Fibroblast of skin of back (primary cell): ENCODE measurements around the gene TNS3.

ENCODE experiments used
- DNase-seq: peaks from one replicate; pipeline ENCODE4 v3.0.0-alpha.2; 2013

Gene TNS3

GRCh38 chr7:47444376-47445098 lies 137.4 kb downstream of the TNS3 start:
- peak; percentile 32 for DNase-seq

DNA sequence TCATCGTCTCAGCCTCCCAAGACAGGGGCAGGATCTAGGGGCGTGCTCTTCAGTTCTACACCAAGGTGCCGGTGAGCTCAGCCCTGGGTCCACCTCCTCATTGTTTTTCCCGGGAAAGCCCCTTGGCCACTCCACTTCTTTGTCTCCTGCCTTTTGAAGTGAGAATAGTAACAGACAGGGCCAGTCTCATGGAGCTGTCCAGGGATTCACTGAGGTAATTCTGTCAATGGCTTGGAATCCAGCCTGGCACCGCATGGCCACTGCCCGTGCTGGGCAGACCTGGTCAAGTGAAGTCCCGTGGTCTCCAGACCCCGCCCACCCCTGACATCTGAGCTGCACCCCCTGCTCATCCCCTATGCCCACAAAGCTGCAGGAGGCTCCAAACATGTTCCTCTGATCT lies 138.9 kb downstream of the TNS3 start:
- no peak for DNase-seq

GRCh38 chr7:47442605-47442865 lies 139.4 kb downstream of the TNS3 start:
- no peak for DNase-seq

DNA sequence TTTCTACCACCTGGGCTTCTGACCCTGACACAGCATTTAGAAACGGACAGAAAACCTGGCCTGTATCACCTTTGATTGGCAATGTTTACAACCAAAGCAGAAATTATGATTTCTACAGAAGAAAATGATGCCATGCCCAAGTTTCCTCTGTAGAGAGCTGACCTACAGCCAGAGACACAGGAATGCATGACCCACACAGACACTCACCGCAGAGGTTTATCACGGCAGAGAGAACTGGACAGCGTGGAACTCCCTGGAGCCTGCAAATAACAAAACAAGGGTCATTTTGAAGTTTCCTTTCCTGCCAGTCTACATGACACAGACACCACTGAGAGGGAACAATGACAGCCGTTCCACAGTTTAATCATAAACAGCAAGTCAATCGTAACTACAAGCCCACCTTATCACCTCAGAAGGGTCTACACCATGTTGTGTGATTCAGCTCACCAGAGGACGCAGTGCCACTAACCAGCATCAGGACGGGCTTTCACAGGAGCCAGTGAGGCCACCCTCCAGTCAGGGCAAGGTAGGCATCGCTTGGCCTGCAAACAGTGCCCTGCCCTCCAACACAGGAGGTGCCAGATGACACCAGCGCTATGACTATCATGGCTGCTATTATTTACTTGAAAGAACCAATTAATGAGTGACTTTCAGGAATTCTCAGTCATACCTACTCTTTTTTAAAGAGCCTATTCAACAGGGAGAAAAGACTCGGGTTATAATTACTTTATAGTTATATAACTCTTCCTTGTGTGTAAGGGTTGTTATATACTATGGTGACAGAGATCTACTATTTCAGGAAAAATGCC lies 139.9 kb downstream of the TNS3 start:
- DNase-seq, result no peak

DNA sequence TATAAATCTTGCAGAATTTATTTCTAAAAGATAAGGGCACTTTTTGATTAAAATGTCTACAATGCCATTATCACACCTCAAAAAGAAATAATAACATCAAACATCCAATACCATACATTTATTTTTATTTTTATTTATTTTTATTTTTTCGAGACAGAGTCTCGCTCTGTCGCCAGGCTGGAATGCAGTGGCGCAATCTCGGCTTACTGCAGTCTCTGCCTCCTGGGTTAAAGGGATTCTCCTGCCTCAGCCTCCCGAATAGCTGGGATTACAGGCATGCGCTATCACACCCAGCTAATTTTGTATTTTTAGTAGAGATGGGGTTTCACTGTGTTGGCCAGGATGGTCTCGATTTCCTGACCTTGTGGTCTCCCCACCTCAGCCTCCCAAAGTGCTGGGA lies 140.9 kb downstream of the TNS3 start:
- peak; percentile 33 for DNase-seq

GRCh38 chr7:47440320-47440719 lies 141.6 kb downstream of the TNS3 start:
- no peak for DNase-seq

GRCh38 chr7:47439181-47439667 lies 142.7 kb downstream of the TNS3 start:
- no peak for DNase-seq

DNA sequence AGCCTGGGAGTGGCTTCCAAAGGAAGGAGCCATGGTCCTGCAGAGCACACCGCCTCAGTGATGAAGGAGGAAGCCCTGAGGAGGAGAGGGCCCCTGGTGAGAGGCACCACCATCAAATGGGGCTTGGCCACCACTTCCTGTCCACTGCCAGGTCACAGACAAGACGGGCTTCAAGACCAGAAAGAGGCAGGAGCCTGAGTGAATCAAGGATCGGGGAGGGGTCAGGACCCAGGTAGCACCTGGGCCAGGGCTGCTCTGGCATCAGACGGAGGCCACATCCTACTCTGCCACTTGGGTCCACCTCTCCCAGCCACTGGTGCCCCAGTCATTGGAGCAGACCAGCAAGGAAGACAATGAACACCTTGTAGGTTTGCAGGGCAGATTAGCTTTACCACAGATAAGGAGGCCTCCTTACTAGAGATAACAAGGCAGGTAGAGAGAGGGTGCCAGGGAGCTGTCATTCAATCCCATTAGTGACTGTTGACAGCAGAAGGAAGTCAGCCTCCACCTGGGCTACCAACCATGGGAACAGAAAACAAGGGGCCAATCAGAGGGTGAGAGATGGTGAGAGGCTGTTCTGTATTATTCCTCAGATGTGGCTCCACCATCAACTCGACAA lies 143.4 kb downstream of the TNS3 start:
- no peak for DNase-seq

- DNase-seq, result peak; percentile 86
These were observed 146.0 kb downstream of the TNS3 start for GRCh38 chr7:47435889-47436312.

DNA sequence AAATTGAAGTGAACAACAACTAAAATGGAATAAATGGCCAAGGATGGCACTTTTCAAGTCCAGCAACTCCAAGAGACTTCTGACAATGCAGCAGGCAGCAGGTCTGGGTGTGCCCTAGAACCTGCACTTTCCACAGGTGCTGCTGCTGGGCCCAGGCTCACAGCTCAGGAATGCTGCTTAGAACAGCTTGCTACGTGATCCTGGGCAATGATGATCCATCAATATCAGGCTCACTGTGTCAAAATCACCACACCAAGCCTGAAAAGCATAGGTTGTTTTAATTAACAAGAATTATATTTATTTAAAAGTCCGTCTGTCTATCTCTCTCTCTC lies 148.4 kb downstream of the TNS3 start:
- DNase-seq, result no peak

DNA sequence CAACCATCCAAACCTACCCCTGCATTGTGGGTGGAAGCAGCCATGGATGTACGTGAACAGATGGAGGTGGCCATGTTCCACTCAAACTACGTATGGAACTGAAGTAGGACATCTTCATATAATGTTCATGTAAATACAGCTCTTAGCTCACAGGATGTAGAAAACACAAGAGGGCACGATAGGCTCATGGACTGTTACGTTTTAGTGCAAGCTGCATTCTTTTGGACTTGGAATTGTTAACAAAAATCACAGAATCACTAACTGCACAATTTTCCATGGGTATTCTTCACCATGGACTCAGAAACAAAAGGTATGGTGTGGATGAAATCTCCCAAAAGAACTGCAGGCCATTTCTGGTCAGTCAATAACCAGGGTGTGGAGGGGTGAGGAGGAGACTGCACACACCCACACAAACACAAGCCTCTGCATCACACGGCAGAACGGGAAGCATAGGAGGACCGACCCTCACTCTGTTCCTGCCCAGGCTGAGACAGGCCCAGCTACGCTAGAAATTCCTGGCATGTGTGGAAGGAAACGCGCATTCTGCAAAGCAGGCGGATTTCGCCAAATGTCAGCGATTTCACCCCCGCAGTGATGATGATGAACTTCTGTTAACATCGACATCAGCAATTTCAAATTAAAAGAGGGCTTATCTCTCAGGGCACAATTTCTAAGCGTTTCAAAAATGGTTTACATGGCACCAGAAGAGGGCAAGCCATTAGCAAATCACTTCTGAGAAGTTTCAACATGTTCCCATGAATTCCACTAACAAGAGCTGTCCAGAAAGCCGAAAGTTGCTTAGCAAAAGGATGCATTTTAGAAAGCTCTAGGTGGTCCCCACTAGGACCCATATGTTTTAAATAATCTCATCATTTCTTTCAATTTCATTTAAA lies 149.0 kb downstream of the TNS3 start:
- no peak for DNase-seq

- no peak for DNase-seq
These were observed 151.5 kb downstream of the TNS3 start for GRCh38 chr7:47430422-47430821.

GRCh38 chr7:47428768-47429472 lies 153.0 kb downstream of the TNS3 start:
- no peak for DNase-seq

DNA sequence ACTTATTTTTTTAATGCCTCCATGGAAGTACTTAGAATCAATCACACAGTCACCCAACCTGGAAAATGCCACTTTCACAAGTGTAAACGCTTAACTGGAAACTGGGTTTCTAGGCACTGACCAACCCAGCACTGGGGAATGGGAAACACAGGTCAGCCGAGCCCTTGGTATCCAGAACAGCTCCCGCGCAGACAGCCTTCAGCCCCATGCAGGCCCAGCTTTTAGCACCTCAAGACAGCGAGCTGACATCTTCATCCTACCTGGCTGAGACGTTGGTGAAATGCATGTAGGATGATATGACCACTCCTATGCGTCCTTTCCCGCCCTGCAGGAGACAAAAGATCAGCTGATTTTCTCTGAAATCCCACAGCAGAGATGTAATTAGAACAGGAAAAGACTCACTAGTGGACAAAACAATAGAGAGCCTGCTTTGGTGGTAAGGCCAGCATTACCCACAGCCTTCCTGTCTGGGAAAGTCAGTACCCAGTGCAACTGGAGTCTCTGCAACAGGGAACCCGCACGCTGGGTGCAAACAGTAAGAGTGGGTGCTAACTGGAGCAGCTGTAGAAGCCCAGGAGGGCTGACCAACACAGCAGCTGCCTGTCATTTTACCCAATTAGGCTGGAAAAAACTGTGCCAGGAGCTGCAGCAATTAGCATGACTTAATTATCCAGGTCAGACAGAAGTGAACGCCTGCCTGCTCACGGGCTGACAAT lies 153.7 kb downstream of the TNS3 start:
- DNase-seq, result no peak

DNA sequence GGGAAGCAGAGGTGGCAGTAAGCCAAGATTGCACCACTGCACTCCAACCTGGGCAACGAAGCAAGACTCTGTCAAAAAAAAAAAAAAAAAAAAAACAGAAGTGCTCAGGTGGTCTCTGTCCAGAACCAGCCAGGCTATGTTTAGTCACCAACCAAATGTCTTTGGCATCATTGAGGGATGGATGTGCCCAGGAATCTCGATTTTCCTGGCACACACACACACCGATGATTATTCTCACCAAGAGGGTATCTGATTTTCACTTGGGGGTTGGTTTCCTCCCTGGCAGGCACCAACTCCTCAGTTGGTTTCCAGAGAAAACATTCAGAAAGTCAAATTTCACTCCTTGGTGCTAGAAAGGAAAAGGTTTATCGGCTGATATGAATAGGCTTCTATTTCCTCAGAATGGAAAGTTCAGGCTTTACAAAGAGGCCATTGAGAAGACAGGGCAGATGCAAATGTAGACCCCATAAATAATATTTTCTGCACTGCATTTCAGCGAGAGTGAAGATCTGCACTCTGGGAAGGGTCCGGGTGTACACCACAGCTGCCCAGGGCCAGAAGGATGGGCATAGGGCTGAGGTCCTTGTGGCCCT lies 154.8 kb downstream of the TNS3 start:
- no peak for DNase-seq

DNA sequence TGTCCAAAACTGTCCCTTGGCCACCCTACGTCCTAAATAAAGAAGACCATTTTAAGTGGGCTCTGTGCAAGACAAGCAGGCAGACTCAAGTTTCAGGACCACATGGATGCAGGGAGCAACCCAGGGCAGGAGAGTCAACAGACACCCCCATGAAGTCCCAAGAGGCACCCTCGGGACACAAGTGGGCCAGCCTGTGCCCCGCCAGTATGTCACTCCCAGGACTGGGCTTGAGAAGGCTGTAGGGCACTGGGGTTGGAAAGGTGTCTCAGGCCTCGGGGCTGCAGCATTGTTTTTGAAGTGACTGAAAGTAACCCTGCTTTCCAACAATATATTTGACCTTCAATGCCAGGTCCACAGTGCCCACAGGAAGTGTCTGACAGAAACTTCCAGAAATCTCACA lies 157.4 kb downstream of the TNS3 start:
- DNase-seq, result no peak

DNA sequence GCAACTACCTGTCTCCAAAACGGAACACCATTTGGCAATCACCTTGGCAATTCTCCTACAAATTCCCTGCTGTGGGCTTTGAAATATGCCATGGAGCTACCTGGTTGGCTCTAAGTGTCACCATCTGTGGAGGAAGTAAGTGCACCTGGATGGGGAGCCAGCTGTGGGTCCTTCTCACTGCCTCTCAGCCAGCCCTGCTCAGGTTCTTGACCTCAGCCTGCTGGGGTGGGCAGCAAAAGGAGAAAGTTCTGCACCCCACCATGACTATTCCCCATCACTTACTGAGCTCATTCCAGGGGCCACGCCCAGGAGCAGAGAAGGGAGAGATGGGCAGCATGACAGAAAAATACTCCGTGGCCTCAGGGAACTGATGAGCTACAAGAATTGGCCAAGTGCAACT lies 158.7 kb downstream of the TNS3 start:
- DNase-seq, result no peak

- peak; percentile 48 for DNase-seq
These were observed 159.3 kb downstream of the TNS3 start for GRCh38 chr7:47422611-47423010.

DNA sequence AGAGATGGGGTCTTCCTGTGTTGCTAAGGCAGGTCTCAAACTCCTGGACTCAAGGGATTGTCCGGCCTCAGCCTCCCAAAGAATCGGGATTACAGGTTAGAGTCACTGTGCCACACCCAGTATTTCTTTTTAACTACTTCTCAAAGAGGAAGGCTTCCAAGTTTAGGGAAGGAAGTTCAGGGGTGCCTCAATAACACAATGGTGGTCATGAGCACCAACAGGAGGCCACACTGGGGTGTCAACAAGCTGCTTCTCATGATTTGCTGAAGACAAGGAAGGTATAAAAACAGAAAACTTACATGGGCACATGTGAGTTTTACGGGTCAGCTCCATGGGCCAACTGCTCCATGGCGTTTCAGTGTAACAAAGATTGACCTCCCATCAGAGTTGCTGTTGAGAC lies 160.5 kb downstream of the TNS3 start:
- no peak for DNase-seq

DNA sequence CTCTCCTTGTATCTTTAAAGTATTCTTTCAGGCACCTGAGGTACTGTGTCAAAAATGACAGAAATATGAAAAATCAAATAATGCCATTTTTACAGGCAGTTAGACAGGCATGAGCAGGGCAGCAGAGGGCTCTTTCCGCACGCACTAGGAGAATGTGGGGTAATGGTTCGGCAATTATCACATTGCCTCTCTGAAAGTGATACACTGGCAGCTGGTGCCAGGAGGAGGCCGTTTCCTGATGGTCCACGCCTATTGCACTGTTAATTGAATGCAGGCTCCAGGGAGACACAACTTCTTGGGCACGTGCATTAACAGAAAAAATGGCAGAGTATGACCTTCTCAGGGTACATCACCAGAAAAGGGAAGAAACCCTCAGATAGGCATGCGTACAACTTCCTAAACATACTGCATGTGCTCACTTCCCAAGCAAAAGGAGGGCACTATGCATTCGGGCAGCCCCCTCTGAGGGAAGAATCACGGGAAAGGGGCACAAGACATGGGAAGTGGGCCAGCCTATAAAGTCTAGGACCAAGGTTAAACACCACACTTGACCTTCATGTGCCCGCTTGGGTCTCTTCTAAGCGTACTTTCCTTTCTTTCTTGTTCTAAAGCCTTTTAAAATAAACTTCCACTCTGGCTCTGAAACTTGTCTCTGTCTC lies 161.7 kb downstream of the TNS3 start:
- no peak for DNase-seq

DNA sequence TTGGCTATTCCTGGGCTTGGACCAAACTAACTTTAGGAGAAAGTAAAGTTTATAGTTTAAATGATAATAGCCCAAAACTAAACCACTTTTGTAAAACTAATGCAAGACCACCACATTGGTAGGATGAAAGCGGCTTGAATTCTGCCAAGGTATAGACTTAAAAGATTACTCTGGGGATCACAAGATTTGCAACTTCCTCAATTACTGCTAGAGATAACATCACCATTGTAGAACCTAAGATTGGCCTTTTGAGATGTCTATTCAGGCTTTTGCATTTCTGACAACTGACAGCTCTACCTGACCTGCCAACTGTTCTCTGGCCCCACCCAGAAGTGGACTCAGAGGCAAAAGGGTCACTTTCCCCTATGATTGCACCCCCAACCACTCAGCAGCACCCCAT lies 162.4 kb downstream of the TNS3 start:
- no peak for DNase-seq
